Activated CD4-positive, alpha-beta T cell treated with anti-CD3 and anti-CD28 coated beads for 24 hours (primary cell): ENCODE measurements around the gene C2CD2L.
A peak's percentile ranks its signal among the peaks of the same experiment; 100 is the strongest.
"Not testable (repeated sequence)": the region's sequence is repeated elsewhere in the genome, so short reads cannot be mapped to it uniquely, and the experiment has no call there.

Experiments used
- DNase-seq, 2 donors: peaks; one replicate each; pipeline ENCODE4 v3.0.0-alpha.2; 2020; ENCODE audit warnings: low read depth in 2 of 2

Gene C2CD2L

GRCh38 chr11:119106564-119107537 lies at the start of gene C2CD2L:
C2CD2L (plus strand) TSS chr11:119107344; CDS start chr11:119107742, 398 bp downstream.
- DNase-seq: peak; percentile 78 to 82

DNA sequence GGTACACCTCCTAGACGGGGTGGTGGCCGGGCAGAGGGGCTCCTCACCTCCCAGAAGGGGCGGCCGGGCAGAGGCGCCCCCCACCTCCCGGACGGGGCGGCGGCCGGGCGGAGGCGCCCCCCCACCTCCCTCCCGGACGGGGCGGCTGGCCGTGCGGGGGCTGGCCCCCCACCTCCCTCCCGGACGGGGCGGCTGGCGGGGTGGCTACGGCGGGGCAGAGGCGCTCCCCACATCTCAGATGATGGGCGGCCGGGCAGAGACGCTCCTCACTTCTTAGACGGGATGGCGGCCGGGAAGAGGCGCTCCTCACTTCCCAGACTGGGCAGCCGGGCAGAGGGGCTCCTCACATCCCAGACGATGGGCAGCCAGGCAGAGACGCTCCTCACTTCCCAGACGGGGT lies 48.0 kb upstream of the C2CD2L start:
- not testable (repeated sequence) for DNase-seq

- no peak for DNase-seq
These were observed 45.9 kb upstream of the C2CD2L start for GRCh38 chr11:119061256-119061655.

DNA sequence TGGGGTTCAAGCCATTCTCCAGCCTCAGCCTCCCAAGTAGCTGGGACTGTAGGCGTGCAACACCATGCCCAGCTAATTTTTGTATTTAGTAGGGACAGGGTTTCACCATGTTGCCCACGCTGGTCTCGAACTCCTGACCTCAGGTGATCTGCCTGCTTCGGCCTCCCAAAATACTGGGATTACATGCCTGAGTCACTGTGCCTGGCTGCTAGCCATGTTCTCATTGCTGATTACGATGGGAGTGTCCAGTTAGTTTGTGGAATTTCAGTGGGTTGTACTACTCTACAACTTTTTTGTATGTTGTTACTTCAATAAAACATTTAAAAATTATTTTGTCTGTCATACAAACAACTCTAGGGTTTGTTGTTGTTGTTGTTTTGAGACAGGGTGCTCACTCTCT lies 44.4 kb upstream of the C2CD2L start:
- no peak for DNase-seq

DNA sequence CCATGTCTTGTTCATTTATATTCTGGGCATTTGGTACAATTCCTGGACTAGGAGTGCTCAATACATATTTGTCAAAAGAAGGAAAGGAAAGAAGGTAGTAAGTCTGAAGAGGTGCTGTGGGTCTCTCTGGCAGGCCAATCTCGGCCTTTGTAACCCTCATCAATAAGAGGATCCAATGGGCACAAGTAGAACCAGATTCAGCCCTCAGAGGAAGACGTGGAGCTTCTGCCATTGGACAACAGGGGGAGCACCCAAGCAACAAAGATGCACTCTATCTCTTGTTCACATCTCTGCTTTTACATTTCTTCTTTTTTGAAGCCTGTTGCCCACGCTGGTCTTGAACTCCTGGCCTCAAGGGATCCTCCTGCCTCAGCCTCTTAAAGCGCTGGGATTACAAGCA lies 41.8 kb upstream of the C2CD2L start:
- DNase-seq: no peak

GRCh38 chr11:119067371-119068222 lies 39.5 kb upstream of the C2CD2L start, which contains the start of gene VPS11:
VPS11 (plus strand) TSS chr11:119067818; CDS start chr11:119067824, 6 bp downstream.
- peak; percentile 98 to 99 for DNase-seq

GRCh38 chr11:119077839-119078238 lies 29.3 kb upstream of the C2CD2L start:
- no peak for DNase-seq

- no peak for DNase-seq
These were observed 28.3 kb upstream of the C2CD2L start for GRCh38 chr11:119078675-119079420.

GRCh38 chr11:119081682-119082260 lies 25.4 kb upstream of the C2CD2L start:
- no peak for DNase-seq

- DNase-seq: peak; percentile 83 to 86
These were observed 22.3 kb upstream of the C2CD2L start, which contains the start of gene HMBS for GRCh38 chr11:119084663-119085436. HMBS (plus strand) TSS chr11:119084881; CDS start chr11:119085034, 153 bp downstream.

- DNase-seq: no peak
These were observed 21.7 kb upstream of the C2CD2L start for GRCh38 chr11:119085437-119085847.

DNA sequence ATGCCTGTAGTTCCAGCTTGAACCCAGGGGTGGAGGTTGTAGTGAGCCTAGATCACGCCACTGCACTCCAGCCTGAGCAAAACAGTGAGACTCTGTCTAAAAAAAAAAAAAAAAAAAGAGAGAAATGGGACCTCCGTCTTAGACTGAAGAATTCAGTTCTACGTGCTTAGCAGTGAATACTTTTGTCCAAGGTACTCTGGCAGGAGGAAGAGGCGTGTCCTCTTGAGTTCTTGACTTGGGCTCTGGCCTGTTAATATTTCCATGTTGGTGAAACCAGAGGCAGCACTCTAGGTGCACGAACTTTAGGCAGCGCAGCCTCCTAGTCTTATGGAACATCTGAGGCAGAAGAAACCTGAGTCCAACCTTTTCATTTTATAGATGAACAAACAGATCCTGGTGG lies 20.0 kb upstream of the C2CD2L start:
- no peak for DNase-seq

DNA sequence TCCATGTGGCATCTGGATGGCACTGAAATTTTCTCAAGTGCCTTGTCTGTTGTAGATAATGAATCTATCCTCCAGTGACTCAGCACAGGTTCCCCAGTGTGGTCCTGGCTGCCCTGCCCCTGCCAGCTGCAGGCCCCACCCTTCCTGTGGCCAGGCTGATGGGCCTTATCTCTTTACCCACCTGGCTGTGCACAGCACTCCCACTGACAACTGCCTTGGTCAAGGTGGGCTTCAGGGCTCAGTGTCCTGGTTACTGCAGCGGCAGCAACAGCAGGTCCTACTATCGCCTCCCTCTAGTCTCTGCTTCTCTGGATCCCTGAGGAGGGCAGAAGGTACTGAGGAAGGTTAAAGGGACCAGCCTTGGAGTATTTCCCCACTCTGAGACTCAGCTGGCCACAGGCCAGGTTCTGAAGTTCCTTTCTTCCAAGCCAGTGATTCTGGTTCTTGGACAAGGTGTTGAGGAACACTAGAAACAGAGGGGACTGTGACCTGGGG lies 19.4 kb upstream of the C2CD2L start:
- no peak for DNase-seq

DNA sequence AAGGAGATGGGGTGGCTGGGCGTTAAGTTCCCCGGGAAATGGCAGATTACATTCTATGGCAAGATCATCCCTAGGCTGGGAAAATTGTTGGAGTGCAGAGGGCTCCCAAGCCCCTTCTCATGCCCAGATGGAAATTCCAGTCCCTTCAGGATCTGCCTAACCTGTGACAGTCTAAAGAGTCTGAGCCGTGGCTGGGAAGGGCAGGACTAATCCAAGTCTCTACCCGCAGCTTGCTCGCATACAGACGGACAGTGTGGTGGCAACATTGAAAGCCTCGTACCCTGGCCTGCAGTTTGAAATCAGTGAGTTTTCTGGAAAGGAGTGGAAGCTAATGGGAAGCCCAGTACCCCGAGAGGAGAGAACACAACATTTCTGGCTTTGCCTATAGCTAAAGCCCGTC lies 18.7 kb upstream of the C2CD2L start:
- no peak for DNase-seq

GRCh38 chr11:119089319-119089718 lies 17.8 kb upstream of the C2CD2L start:
- DNase-seq: no peak

GRCh38 chr11:119091178-119091577 lies 16.0 kb upstream of the C2CD2L start:
- DNase-seq: no peak

DNA sequence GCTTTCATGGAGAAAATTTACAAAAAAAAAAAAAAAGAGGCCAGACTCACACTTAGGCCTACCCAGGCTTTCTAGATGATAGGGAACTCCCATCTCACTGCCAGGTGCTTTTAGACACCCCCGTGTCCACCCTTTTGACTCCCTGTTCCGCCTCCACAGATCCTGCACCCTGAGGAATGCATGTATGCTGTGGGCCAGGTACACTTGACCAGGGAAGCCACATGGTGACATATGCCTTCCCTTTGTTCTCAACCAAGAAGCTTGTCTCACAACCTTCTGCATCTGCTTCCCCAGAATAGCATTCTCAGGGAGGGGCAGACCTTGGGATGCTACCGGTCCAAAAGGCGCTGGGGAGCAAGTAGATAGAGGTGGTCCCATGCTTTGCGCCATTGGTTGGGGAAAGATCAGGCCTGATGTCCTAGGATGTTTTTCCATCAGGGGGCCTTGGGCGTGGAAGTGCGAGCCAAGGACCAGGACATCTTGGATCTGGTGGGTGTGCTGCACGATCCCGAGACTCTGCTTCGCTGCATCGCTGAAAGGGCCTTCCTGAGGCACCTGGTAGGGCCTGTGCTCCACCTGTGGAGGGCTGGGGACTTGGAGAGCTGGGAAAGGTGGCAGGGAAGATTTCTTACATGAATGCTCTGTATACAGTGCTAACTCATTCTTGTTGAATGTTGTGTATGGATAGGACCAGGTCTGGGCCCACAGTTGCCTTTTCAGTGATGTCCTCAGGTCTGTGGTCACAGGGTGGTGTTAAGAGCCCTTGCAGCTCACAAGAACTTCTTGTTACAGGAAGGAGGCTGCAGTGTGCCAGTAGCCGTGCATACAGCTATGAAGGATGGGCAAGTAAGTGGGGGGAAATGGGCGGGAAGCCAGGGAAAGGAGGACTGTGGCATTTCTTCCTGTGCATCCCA lies 14.9 kb upstream of the C2CD2L start:
- no peak for DNase-seq

- DNase-seq: no peak
These were observed 14.0 kb upstream of the C2CD2L start for GRCh38 chr11:119092880-119093842.
